Endodermal cell (in vitro differentiated cells): Measurements from ENCODE around the gene ATAD1. TPM values are rescaled to one million over a fixed set of nuclear protein-coding genes. Genes with fewer than 3 reads are reported as not detected.

Experiments
- DNase-seq: peaks from one replicate; pipeline ENCODE4 v3.0.0-alpha.2; 2017
- H3K27ac ChIP-seq: 2 replicates; pipeline ENCODE4 v1.5.1; 2013; ENCODE audit warnings: mild to moderate bottlenecking, low read depth, low read length, moderate library complexity
- H3K27me3 ChIP-seq: 2 replicates; pipeline ENCODE4 v1.6.1; 2013; ENCODE audit warnings: mild to moderate bottlenecking, low read length, moderate library complexity; ENCODE audit not compliant: insufficient read depth, control insufficient read depth, poor library complexity, severe bottlenecking
- H3K36me3 ChIP-seq: 2 replicates; pipeline ENCODE4 v1.7.0; 2013; ENCODE audit warnings: mild to moderate bottlenecking, low read length, moderate library complexity; ENCODE audit not compliant: control insufficient read depth, insufficient read depth
- H3K4me1 ChIP-seq: one replicate; pipeline ENCODE4 v1.7.0; 2013; ENCODE audit warnings: low read length; ENCODE audit not compliant: control insufficient read depth, insufficient read depth
- H3K4me3 ChIP-seq: 2 replicates; pipeline ENCODE4 v1.5.1; 2013; ENCODE audit warnings: mild to moderate bottlenecking, low read length, moderate library complexity
- H3K9ac ChIP-seq: 2 replicates; pipeline ENCODE4 v1.6.1; 2013; ENCODE audit warnings: mild to moderate bottlenecking, low read length, moderate library complexity; ENCODE audit not compliant: poor library complexity, severe bottlenecking; ENCODE audit errors: extremely low read depth
- H3K9me3 ChIP-seq: 2 replicates; pipeline ENCODE4 v1.6.1; 2013; ENCODE audit warnings: mild to moderate bottlenecking, low read length, moderate library complexity; ENCODE audit not compliant: control insufficient read depth
- H3K27ac Mint-ChIP-seq: 2 replicates; pipeline ENCODE4 v1.8.0; 2020; ENCODE audit warnings: mixed read lengths
- H3K27me3 Mint-ChIP-seq: 2 replicates; pipeline ENCODE4 v1.8.0; 2021; ENCODE audit warnings: mild to moderate bottlenecking, mixed read lengths; ENCODE audit not compliant: insufficient read depth
- H3K36me3 Mint-ChIP-seq: 2 replicates; pipeline ENCODE4 v1.8.0; 2020; ENCODE audit warnings: low read depth, mixed read lengths
- H3K4me1 Mint-ChIP-seq: 2 replicates; pipeline ENCODE4 v1.8.0; 2020; ENCODE audit warnings: mixed read lengths
- H3K4me3 Mint-ChIP-seq: 2 replicates; pipeline ENCODE4 v1.8.0; 2020; ENCODE audit warnings: mild to moderate bottlenecking, moderate library complexity, mixed read lengths
- H3K9me3 Mint-ChIP-seq: 2 replicates; pipeline ENCODE4 v1.8.0; 2020; ENCODE audit warnings: mild to moderate bottlenecking, mixed read lengths
- CTCF ChIP-seq: fragments of 200-600 bp; sonication (generic); conservative IDR thresholded peaks from 2 replicates; pipeline ENCODE4 v1.5.0; 2021; ENCODE audit warnings: antibody characterized with exemption, mild to moderate bottlenecking
- WGBS, 2 experiments: methylation state at CpG; one replicate each; pipeline versions ENCODE4 v1.1.5 to v1.1.7; 2013; ENCODE audit warnings: missing lambda C conversion rate in 2 of 2, mixed read lengths in 1 of 2; ENCODE audit not compliant: insufficient coverage in 1 of 2, insufficient read length in 1 of 2; 5-methylcytosine and 5-hydroxymethylcytosine counted together
- total RNA-seq, 2 donors: library from RNA; stranded (reverse); fragmentation: NEBNext Ultra II Directional in 1 of 2; extraction: Animal tissue kit (Norgen Biotek cat#: 25700) in 1 of 2; gene quantifications; 2 replicates in 1 of 2; 3 replicates in 1 of 2; pipeline ENCODE4 v1.2.1, GENCODE V29; 2021

The ATAD1 gene
- total RNA-seq, 2 donors from 2014 or later = 55.4 to 68.0 TPM

- no peaks in the 10 kb centered on the region for H3K9me3 Mint-ChIP-seq
- H3K27ac ChIP-seq = peak within 1 kb of the TSS; percentile 90
- H3K36me3 ChIP-seq = no peaks in the 10 kb centered on the region
- WGBS, 2 experiments = 0% methylated on average over 6 to 85 of the region's 89 CpGs
- peak within 1 kb of the TSS; percentile 88 for H3K9ac ChIP-seq
- peaks cover 5% of the 10 kb centered on the region for H3K27me3 Mint-ChIP-seq
- peaks cover 30% of the 10 kb centered on the region for H3K4me1 Mint-ChIP-seq
- peaks cover 5% of the 10 kb centered on the region for H3K4me1 ChIP-seq
- H3K27me3 ChIP-seq = no peaks in the 10 kb centered on the region
- H3K27ac Mint-ChIP-seq = peak within 1 kb of the TSS; percentile 96
- H3K4me3 ChIP-seq = peak within 1 kb of the TSS; percentile 98
- peak; percentile 95 for DNase-seq
- no peaks in the 10 kb centered on the region for H3K9me3 ChIP-seq
- H3K4me3 Mint-ChIP-seq = peak within 1 kb of the TSS; percentile 90
- TF ChIP-seq CTCF = no peak
- no peaks in the 10 kb centered on the region for H3K36me3 Mint-ChIP-seq
Observed at GRCh38 chr10:87863053-87863943, 45.3 kb upstream of the ATAD1 start, which contains the start of the genes KLLN and PTEN. Gene KLLN, minus strand, starts transcription at chr10:87863533. Its CDS starts 1,046 bp downstream, at chr10:87862487. Gene PTEN, plus strand, starts transcription at chr10:87863625. Its CDS starts 845 bp downstream, at chr10:87864470.

- H3K36me3 Mint-ChIP-seq = no peaks in the 10 kb centered on the region
- peak overlapping the region; percentile 96 for H3K27ac Mint-ChIP-seq
- H3K4me1 ChIP-seq = peaks cover 3% of the 10 kb centered on the region
- no peaks in the 10 kb centered on the region for H3K9me3 Mint-ChIP-seq
- H3K4me3 Mint-ChIP-seq = peak overlapping the region; percentile 90
- H3K27ac ChIP-seq = peak overlapping the region; percentile 90
- no peak for TF ChIP-seq CTCF
- peaks cover 5% of the 10 kb centered on the region for H3K27me3 Mint-ChIP-seq
- peak overlapping the region; percentile 88 for H3K9ac ChIP-seq
- no peaks in the 10 kb centered on the region for H3K36me3 ChIP-seq
- WGBS, 2 experiments = 0% methylated on average over 13 to 21 of the region's 21 CpGs
- no peak for DNase-seq
- no peaks in the 10 kb centered on the region for H3K9me3 ChIP-seq
- H3K4me1 Mint-ChIP-seq = peaks cover 26% of the 10 kb centered on the region
- peak overlapping the region; percentile 98 for H3K4me3 ChIP-seq
- H3K27me3 ChIP-seq = no peaks in the 10 kb centered on the region
Observed at GRCh38 chr10:87862679-87863052, 44.6 kb upstream of the ATAD1 start.

- peak; percentile 98 for DNase-seq
- Mint-ChIP-seq H3K4me1 (peaks cover 22% of the 10 kb centered on the region), H3K27ac (peak overlapping the region; percentile 96), H3K27me3 (peaks cover 5% of the 10 kb centered on the region), H3K4me3 (peak overlapping the region; percentile 90), H3K9me3 (no peaks in the 10 kb centered on the region), H3K36me3 (no peaks in the 10 kb centered on the region)
- Histone ChIP-seq H3K27me3 (no peaks in the 10 kb centered on the region), H3K36me3 (no peaks in the 10 kb centered on the region), H3K9me3 (no peaks in the 10 kb centered on the region), H3K4me1 (no peaks in the 10 kb centered on the region), H3K27ac (peak overlapping the region; percentile 90), H3K4me3 (peak overlapping the region; percentile 98), H3K9ac (peak overlapping the region; percentile 88)
- 1 to 7% methylated on average over 21 to 57 of the region's 57 CpGs for WGBS, 2 experiments
- no peak for TF ChIP-seq CTCF
Observed at GRCh38 chr10:87861953-87862678, 44.1 kb upstream of the ATAD1 start.
